Trophoblast cell (in vitro differentiated cells and primary cell): ENCODE data around the gene CNOT6.
A peak's percentile ranks its signal among the peaks of the same experiment; 100 is the strongest.

Experiments
- DNase-seq, 2 donors: peaks; one replicate each; pipeline ENCODE4 v3.0.0-alpha.2; 2016
- H2AFZ ChIP-seq: 2 replicates; pipeline ENCODE4 v1.6.1; 2013; ENCODE audit warnings: low read length, moderate library complexity, mild to moderate bottlenecking; ENCODE audit not compliant: insufficient read depth, poor library complexity
- H2AK5ac ChIP-seq: 2 replicates; pipeline ENCODE4 v1.6.1; 2013; ENCODE audit warnings: mild to moderate bottlenecking, low read length
- H2BK120ac ChIP-seq: 2 replicates; pipeline ENCODE4 v1.6.1; 2013; ENCODE audit warnings: low read length, mild to moderate bottlenecking, moderate library complexity; ENCODE audit not compliant: insufficient read depth, poor library complexity
- H2BK12ac ChIP-seq: 2 replicates; pipeline ENCODE4 v1.6.1; 2013; ENCODE audit warnings: mild to moderate bottlenecking, low read length, moderate library complexity
- H2BK5ac ChIP-seq: 2 replicates; pipeline ENCODE4 v1.6.1; 2013; ENCODE audit warnings: low read length, low read depth, moderate library complexity, mild to moderate bottlenecking; ENCODE audit not compliant: poor library complexity
- H3K14ac ChIP-seq: 2 replicates; pipeline ENCODE4 v1.6.1; 2013; ENCODE audit warnings: mild to moderate bottlenecking, low read length
- H3K18ac ChIP-seq: 2 replicates; pipeline ENCODE4 v1.6.1; 2013; ENCODE audit warnings: mild to moderate bottlenecking, low read length
- H3K23ac ChIP-seq: 2 replicates; pipeline ENCODE4 v1.6.1; 2013; ENCODE audit warnings: low read length
- H3K27ac ChIP-seq: 2 replicates; pipeline ENCODE4 v1.5.1; 2013; ENCODE audit warnings: low read depth, mild to moderate bottlenecking, inconsistent platforms, low read length, moderate library complexity
- H3K27me3 ChIP-seq: 2 replicates; pipeline ENCODE4 v1.6.1; 2013; ENCODE audit warnings: inconsistent platforms, mild to moderate bottlenecking, low read length, moderate library complexity; ENCODE audit not compliant: insufficient read depth
- H3K36me3 ChIP-seq, 2 experiments: 1 replicate in 1 of 2; 2 replicates in 1 of 2; pipeline ENCODE4 v1.6.1; 2013; ENCODE audit warnings: low read length in 2 of 2, mild to moderate bottlenecking in 2 of 2, moderate library complexity in 1 of 2; ENCODE audit not compliant: insufficient read depth in 2 of 2, control insufficient read depth in 1 of 2
- H3K4ac ChIP-seq: 2 replicates; pipeline ENCODE4 v1.6.1; 2013; ENCODE audit warnings: low read depth, mild to moderate bottlenecking, low read length, moderate library complexity
- H3K4me1 ChIP-seq, 2 experiments: 1 replicate in 1 of 2; 2 replicates in 1 of 2; pipeline ENCODE4 v1.6.1; 2013; ENCODE audit warnings: low read length in 2 of 2, mild to moderate bottlenecking in 2 of 2, moderate library complexity in 1 of 2; ENCODE audit not compliant: insufficient read depth in 2 of 2, control insufficient read depth in 1 of 2
- H3K4me2 ChIP-seq: 2 replicates; pipeline ENCODE4 v1.6.1; 2013; ENCODE audit warnings: inconsistent platforms, mild to moderate bottlenecking, low read length, moderate library complexity
- H3K4me3 ChIP-seq: 2 replicates; pipeline ENCODE4 v1.5.1; 2013; ENCODE audit warnings: mild to moderate bottlenecking, low read depth, low read length, inconsistent platforms
- H3K79me1 ChIP-seq: one replicate; pipeline ENCODE4 v1.6.1; 2013; ENCODE audit warnings: low read length
- H3K79me2 ChIP-seq: 2 replicates; pipeline ENCODE4 v1.6.1; 2013; ENCODE audit warnings: low read length, mild to moderate bottlenecking; ENCODE audit not compliant: control insufficient read depth, insufficient read depth, poor library complexity
- H3K9ac ChIP-seq: 2 replicates; pipeline ENCODE4 v1.6.1; 2013; ENCODE audit warnings: mild to moderate bottlenecking, low read length
- H3K9me3 ChIP-seq: 2 replicates; pipeline ENCODE4 v1.6.1; 2013; ENCODE audit warnings: low read depth, mild to moderate bottlenecking, control low read depth, inconsistent platforms, low read length; ENCODE audit not compliant: insufficient read depth
- H4K12ac ChIP-seq: 2 replicates; pipeline ENCODE4 v1.6.1; 2013; ENCODE audit warnings: low read depth, mild to moderate bottlenecking, low read length, moderate library complexity
- H4K8ac ChIP-seq: 2 replicates; pipeline ENCODE4 v1.6.1; 2013; ENCODE audit warnings: low read depth, mild to moderate bottlenecking, low read length, moderate library complexity
- H4K91ac ChIP-seq: one replicate; pipeline ENCODE4 v1.6.1; 2013; ENCODE audit warnings: low read depth, mild to moderate bottlenecking, low read length, moderate library complexity
- WGBS: extraction: QIAGEN DNeasy Blood & Tissue Kit; methylation state at CpG from one replicate; pipeline ENCODE4 v1.1.7; 2013; ENCODE audit warnings: missing lambda C conversion rate; ENCODE audit not compliant: insufficient read length, insufficient coverage; ENCODE audit errors: extremely low coverage; 5-methylcytosine and 5-hydroxymethylcytosine counted together

The CNOT6 gene

GRCh38 chr5:180557217-180557809 lies 63.1 kb downstream of the CNOT6 start:
- Histone ChIP-seq H3K18ac (no peak overlapping the region), H2AFZ (no peak overlapping the region), H2BK5ac (no peak overlapping the region), H3K4me3 (no peak overlapping the region), H3K36me3 (peaks cover 10 to 13% of the 10 kb centered on the region in 2 experiments), H4K91ac (no peak overlapping the region), H3K27me3 (no peaks in the 10 kb centered on the region), H4K12ac (no peak overlapping the region), H3K4ac (no peak overlapping the region), H3K14ac (no peak overlapping the region), H3K9ac (no peak overlapping the region), H3K79me1 (no peaks in the 10 kb centered on the region), H2BK12ac (no peak overlapping the region), H3K9me3 (no peaks in the 10 kb centered on the region), H3K23ac (no peak overlapping the region), H4K8ac (no peak overlapping the region), H2AK5ac (no peak overlapping the region), H3K79me2 (peaks cover 7% of the 10 kb centered on the region), H2BK120ac (no peak overlapping the region), H3K27ac (no peak overlapping the region), H3K4me2 (no peak overlapping the region), H3K4me1 (no peaks in the 10 kb centered on the region)
- DNase-seq, result no peak
- WGBS, result no CpG with 5 or more reads among the region's 2 CpGs

DNA sequence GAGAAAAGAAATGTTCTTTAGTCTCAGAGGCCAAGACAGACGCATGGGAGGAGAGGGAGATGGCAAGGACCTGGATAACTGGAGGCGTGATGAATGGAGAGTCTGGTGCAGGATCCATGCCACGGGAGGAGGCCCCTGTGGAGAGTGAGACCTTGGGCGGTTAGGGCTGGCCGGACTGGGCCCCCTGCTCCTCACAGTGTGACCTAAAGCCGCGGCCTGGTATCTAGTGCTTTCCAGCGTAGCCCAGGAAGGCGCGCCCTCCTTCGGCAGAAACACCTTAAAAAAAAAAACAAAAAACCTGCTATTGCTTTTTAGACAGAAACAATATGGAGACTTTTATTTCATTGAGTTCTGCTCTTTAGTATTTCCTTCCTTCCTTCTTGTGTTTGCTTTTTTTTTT lies 64.1 kb downstream of the CNOT6 start:
- H2AFZ ChIP-seq, result no peak overlapping the region
- H3K4me1 ChIP-seq, result no peaks in the 10 kb centered on the region
- H3K79me1 ChIP-seq, result no peaks in the 10 kb centered on the region
- H3K9ac ChIP-seq, result no peak overlapping the region
- H3K23ac ChIP-seq, result no peak overlapping the region
- no peak overlapping the region for H4K8ac ChIP-seq
- H2BK120ac ChIP-seq, result no peak overlapping the region
- no peak overlapping the region for H3K4me2 ChIP-seq
- H3K18ac ChIP-seq, result peak overlapping the region; percentile 84
- no CpG with 5 or more reads among the region's 11 CpGs for WGBS
- H4K12ac ChIP-seq, result no peak overlapping the region
- no peaks in the 10 kb centered on the region for H3K27me3 ChIP-seq
- no peak for DNase-seq
- H3K36me3 ChIP-seq, result peaks cover 10 to 13% of the 10 kb centered on the region in 2 experiments
- H3K27ac ChIP-seq, result no peak overlapping the region
- H3K14ac ChIP-seq, result no peak overlapping the region
- H3K4me3 ChIP-seq, result no peak overlapping the region
- no peak overlapping the region for H2BK12ac ChIP-seq
- no peak overlapping the region for H4K91ac ChIP-seq
- peaks cover 7% of the 10 kb centered on the region for H3K79me2 ChIP-seq
- H2AK5ac ChIP-seq, result no peak overlapping the region
- peak overlapping the region; percentile 9 for H3K4ac ChIP-seq
- H2BK5ac ChIP-seq, result no peak overlapping the region
- H3K9me3 ChIP-seq, result no peaks in the 10 kb centered on the region

DNA sequence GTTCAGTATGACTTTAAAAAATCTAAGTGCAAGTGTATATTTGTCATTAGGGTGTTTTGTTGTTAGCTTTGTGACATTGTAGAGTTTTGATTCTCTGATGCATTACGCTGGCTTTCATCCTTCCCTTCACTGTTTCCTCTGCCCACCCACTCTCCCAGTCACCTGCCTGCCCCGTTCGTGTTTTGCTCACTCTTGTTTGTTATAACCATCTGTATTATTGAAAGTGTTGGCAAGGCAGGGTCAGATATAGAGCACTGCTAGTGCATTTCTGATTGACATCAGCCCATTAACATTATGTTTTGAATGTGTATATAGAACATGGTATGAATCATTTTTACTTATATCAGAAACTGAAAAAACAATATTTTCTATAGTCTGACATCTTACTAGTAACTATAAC lies 69.8 kb downstream of the CNOT6 start:
- no peak for DNase-seq

DNA sequence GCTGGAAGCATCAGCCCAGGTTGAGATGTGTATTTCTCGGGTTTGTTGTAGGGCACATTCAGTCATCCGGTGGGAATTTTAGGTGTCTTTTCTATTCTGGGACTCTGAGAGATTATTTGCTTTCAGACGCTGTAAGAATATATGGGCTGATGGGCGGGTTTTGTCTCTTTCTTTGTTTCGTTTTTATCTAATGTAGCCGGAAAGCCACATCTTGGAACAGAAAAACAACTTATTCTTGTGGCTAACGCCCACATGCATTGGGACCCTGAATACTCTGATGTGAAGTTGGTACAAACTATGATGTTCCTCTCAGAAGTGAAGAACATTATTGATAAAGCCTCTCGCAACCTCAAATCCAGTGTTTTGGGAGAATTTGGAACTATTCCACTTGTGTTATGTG lies 74.7 kb downstream of the CNOT6 start:
- H3K4me1 ChIP-seq, result no peaks in the 10 kb centered on the region
- H3K23ac ChIP-seq, result no peak overlapping the region
- H3K36me3 ChIP-seq, result peaks cover 18 to 31% of the 10 kb centered on the region in 2 experiments
- no peaks in the 10 kb centered on the region for H3K79me1 ChIP-seq
- H3K18ac ChIP-seq, result no peak overlapping the region
- H3K27ac ChIP-seq, result no peak overlapping the region
- no peak overlapping the region for H2AK5ac ChIP-seq
- no peak overlapping the region for H2AFZ ChIP-seq
- H4K12ac ChIP-seq, result no peak overlapping the region
- H3K4me3 ChIP-seq, result no peak overlapping the region
- no peaks in the 10 kb centered on the region for H3K79me2 ChIP-seq
- no peaks in the 10 kb centered on the region for H3K27me3 ChIP-seq
- no peak overlapping the region for H2BK5ac ChIP-seq
- no peak overlapping the region for H4K8ac ChIP-seq
- no peak overlapping the region for H2BK120ac ChIP-seq
- no CpG with 5 or more reads among the region's 8 CpGs for WGBS
- H3K9me3 ChIP-seq, result no peaks in the 10 kb centered on the region
- H3K9ac ChIP-seq, result no peak overlapping the region
- H3K14ac ChIP-seq, result no peak overlapping the region
- H2BK12ac ChIP-seq, result no peak overlapping the region
- no peak for DNase-seq
- H4K91ac ChIP-seq, result no peak overlapping the region
- no peak overlapping the region for H3K4me2 ChIP-seq
- no peak overlapping the region for H3K4ac ChIP-seq

More for the DNA sequence above, 69.8 kb downstream of the CNOT6 start:
- no peak overlapping the region for H2BK120ac ChIP-seq
- H3K4me1 ChIP-seq, result no peaks in the 10 kb centered on the region
- no peak overlapping the region for H2BK12ac ChIP-seq
- H4K8ac ChIP-seq, result no peak overlapping the region
- H2BK5ac ChIP-seq, result no peak overlapping the region
- no peak overlapping the region for H3K18ac ChIP-seq
- no peaks in the 10 kb centered on the region for H3K27me3 ChIP-seq
- H4K12ac ChIP-seq, result no peak overlapping the region
- H3K79me2 ChIP-seq, result peaks cover 2% of the 10 kb centered on the region
- H3K4ac ChIP-seq, result no peak overlapping the region
- no peak overlapping the region for H3K4me2 ChIP-seq
- H4K91ac ChIP-seq, result no peak overlapping the region
- H3K79me1 ChIP-seq, result no peaks in the 10 kb centered on the region
- H3K27ac ChIP-seq, result no peak overlapping the region
- no peak overlapping the region for H3K4me3 ChIP-seq
- no peaks in the 10 kb centered on the region for H3K9me3 ChIP-seq
- H3K14ac ChIP-seq, result no peak overlapping the region
- no peak overlapping the region for H3K9ac ChIP-seq
- no peak overlapping the region for H2AK5ac ChIP-seq
- H2AFZ ChIP-seq, result no peak overlapping the region
- peaks cover 6 to 20% of the 10 kb centered on the region in 2 experiments for H3K36me3 ChIP-seq
- WGBS, result no CpG with 5 or more reads among the region's 3 CpGs
- no peak overlapping the region for H3K23ac ChIP-seq
